Activated gamma-delta T cell treated with anti-CD3 and anti-CD28 coated beads, Interleukin-2, amount 50 U/mL, for 16 hours (primary cell): ENCODE results near the gene MEFV.

ENCODE experiments used
- DNase-seq: peaks from one replicate; pipeline ENCODE4 v3.0.0-alpha.2; 2020; ENCODE audit warnings: low read depth

The MEFV gene

DNA sequence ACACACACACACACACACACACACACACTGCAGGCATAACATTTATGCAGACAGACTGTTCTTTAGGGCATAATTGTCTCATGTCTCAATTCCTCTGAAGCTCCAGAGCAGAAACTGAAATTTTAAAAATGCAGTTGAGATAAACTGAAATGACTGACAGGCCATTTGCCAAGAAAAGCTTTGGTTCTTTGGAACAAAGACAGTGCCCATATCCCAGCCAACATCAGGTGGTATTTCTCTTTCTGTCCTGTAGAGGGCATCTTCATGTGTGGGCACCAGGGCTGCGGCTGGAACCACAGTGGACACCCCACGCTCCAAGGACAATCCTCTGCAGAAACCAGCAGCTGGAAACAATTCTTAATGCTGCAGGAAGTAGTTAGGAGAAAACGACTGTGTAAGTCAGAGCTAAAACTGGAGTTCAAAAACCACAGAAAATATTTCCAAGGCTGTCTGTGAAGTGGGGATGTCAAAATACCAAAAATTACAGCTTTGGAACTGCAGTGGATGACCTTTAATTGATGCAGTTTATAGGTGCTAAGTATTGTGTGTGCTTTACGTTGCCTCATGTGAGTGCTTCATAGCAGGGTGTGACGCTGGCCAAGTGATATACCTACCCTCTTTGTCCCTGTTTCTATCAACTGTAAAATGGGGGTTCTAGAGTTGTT, 10.6 kb upstream of the MEFV start:
- DNase-seq: no peak

- peak; percentile 95 for DNase-seq
These were observed 8.0 kb upstream of the MEFV start for GRCh38 chr16:3264137-3265036.

DNA sequence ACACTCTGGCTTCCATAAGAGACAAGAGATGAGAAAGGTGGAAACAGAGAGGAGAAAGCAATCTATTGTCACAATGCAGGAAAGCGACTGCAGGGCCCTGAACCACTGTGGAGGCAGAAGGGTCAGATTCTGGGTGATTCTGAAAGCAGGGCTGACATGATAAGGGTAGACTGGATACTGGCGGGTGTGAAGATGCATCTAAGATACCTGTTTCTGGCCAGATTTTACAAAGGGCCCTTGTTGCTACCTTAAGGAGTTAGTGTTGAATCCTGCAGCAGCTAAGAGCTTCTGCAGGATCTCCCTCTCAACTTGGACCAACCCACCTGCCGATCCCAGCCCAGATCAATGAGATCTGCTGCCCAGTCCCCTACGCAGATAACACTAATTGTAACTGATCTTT, 6.1 kb upstream of the MEFV start:
- no peak for DNase-seq

- DNase-seq: no peak
These were observed 3.4 kb upstream of the MEFV start for GRCh38 chr16:3259836-3260235.

- DNase-seq: no peak
These were observed 533 bp upstream of the MEFV start for GRCh38 chr16:3256866-3257465.

- DNase-seq: no peak
These were observed 2.1 kb downstream of the MEFV start for GRCh38 chr16:3254309-3254708.

GRCh38 chr16:3252967-3253366, 3.5 kb downstream of the MEFV start:
- no peak for DNase-seq

DNA sequence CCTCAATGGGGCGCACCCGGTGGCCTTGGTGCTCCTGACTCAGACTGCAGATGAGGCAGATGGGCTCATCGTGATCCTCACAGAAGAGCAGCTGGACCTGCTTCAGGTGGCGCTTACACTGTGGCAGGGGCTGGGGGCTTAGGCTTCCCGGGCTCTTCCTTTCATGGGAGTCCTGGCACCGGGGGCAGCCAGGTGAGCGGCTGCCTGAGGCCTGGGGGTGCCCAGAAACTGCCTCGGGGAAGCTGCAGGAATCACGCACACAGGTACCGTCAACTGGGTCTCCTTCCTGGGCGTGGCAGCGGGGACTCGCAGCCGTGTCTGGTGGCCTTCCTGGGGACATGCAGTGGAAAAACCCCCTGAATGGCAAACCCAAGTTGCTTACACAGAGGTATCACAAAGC, 7.0 kb downstream of the MEFV start:
- no peak for DNase-seq

- no peak for DNase-seq
These were observed 7.4 kb downstream of the MEFV start for GRCh38 chr16:3249020-3249419.

- no peak for DNase-seq
These were observed 7.8 kb downstream of the MEFV start for GRCh38 chr16:3248596-3248995.

- no peak for DNase-seq
These were observed 9.6 kb downstream of the MEFV start for GRCh38 chr16:3246876-3247275.

DNA sequence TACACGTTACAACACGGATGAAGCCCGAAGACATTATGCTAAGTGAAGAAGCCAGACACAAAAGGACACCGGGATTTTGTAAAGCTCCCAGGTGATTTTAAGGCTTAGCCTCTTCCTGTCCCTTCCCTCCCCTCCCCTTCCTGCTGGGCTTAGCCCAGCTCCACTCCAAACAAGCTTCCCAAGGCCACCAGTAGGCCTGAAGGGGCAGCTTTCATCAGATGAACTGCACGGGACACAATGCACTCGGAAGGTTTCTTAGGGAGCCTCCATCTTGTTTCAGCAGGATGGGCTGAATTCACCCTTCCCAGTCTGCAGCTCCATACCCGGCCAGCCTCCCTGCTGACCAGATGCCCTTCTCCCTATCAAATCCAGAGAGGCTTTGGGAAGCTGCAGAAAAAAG, 10.4 kb downstream of the MEFV start:
- no peak for DNase-seq

GRCh38 chr16:3243882-3244281, 12.6 kb downstream of the MEFV start:
- no peak for DNase-seq

DNA sequence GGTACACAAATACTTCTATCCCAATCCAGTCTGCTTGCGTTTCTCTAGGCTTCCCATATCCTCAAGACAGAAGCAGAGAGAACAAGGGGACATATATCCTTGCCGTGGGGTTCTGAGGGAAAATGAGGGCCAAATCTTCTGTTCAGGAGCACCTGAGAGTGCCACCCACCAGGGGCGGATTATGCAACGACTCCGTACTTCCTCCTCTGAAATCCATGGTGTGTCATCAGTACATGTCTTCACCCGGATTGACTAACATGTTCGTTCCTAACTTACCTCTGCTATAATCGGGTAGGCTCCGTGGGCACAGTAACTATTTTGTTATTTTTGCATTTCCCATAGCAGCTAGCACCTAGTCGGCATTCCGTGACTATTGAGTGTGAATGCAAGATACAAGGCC, 13.7 kb downstream of the MEFV start:
- DNase-seq: no peak

DNA sequence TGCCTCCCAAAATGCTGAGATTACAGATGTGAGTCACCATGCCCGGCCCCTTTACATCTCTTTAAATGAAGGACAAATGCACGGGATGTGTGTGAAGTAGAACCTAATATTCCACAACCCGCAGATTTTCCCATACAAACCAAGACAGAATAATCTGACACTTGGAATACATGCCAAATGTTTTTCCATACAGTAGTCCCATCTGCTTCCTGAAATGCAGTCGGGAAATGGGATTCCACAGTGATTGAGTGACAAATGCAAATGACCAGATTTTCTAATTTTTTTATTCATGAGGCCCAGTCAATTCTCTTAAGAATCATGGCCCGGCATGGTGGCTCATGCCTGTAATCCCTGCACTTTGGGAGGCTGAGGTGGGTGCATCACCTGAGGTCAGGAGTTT, 14.7 kb downstream of the MEFV start:
- no peak for DNase-seq

DNA sequence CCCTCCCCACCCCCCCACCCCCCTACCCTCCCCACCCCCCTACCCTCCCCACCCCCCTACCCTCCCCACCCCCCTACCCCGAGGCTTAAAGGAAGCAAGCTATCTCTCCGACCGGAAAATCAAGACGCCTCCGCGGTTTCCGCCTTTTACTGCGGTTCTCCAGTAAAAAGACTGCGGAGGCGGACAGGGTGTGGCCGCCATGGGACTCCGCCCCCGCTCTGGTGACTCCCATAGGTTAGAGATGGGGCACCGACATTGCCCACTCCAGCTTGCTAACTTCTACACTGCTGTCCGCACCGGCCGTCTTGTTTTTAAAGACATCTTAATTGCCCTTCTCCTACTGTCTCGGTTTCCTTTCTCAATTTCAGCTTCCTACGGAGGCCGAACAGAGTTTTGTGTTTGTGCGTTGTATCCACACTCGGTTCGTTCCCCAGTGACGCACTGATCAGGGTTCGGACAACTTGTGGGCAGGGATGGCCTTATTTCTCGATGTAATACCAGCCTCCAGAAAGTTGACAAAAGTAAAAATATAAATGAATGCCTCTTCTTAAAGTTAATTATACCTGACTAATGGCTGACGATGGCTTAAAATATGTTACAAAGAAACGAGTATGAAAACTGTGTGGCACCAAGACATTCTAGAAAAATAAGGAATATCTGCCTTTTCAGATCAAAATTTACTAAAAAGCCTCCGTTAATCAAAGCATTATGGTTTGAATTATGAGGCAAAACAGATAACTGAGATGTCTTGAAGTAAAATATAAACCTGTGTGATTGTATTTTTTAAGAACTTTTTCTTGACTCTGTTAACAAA, 20.4 kb downstream of the MEFV start:
- DNase-seq: no peak

- peak; percentile 87 for DNase-seq
These were observed 21.4 kb downstream of the MEFV start, which contains the start of gene ZNF200 for GRCh38 chr16:3234857-3235561. Gene ZNF200, minus strand, starts transcription at chr16:3235158. Its CDS starts 1,403 bp downstream, at chr16:3233755.

GRCh38 chr16:3234543-3234856, 21.9 kb downstream of the MEFV start:
- no peak for DNase-seq

- no peak for DNase-seq
These were observed 32.4 kb downstream of the MEFV start for GRCh38 chr16:3223913-3224515.

GRCh38 chr16:3220839-3221238, 35.6 kb downstream of the MEFV start:
- DNase-seq: no peak

GRCh38 chr16:3216263-3216640, 40.2 kb downstream of the MEFV start:
- no peak for DNase-seq
